GM12873 (cell line): ENCODE data around the gene POP4.

Experiments
- TF ChIP-seq, protein P1 (sequence below): IDR thresholded peaks from 2 replicates; pipeline ENCODE4 v1.5.1; 2012; ENCODE audit warnings: low read depth, mild to moderate bottlenecking, moderate library complexity, low read length, control low read depth; ENCODE audit not compliant: insufficient read depth; ENCODE audit errors: missing control alignments

POP4 gene

DNA sequence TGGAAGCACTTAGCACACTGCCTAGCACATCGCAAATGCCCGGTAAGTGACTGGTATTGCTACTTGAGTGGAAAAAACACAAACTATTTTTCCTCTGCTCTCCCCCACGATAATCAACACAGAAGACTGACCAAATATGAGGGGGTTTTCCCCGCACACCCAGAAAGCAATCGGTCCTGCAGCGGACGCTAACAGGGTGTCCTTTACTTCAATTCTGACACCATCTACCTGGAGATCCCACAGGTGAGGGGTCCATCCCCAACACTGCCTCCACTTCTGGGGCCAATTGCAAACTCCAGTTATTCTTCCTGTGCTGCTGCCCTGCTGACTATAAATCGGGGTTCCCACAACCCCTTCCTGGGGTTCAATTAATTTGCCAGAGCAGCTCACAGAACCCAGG is 33.0 kb downstream of the POP4 start:
- TF ChIP-seq, protein P1, sequence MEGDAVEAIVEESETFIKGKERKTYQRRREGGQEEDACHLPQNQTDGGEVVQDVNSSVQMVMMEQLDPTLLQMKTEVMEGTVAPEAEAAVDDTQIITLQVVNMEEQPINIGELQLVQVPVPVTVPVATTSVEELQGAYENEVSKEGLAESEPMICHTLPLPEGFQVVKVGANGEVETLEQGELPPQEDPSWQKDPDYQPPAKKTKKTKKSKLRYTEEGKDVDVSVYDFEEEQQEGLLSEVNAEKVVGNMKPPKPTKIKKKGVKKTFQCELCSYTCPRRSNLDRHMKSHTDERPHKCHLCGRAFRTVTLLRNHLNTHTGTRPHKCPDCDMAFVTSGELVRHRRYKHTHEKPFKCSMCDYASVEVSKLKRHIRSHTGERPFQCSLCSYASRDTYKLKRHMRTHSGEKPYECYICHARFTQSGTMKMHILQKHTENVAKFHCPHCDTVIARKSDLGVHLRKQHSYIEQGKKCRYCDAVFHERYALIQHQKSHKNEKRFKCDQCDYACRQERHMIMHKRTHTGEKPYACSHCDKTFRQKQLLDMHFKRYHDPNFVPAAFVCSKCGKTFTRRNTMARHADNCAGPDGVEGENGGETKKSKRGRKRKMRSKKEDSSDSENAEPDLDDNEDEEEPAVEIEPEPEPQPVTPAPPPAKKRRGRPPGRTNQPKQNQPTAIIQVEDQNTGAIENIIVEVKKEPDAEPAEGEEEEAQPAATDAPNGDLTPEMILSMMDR, result no peak

DNA sequence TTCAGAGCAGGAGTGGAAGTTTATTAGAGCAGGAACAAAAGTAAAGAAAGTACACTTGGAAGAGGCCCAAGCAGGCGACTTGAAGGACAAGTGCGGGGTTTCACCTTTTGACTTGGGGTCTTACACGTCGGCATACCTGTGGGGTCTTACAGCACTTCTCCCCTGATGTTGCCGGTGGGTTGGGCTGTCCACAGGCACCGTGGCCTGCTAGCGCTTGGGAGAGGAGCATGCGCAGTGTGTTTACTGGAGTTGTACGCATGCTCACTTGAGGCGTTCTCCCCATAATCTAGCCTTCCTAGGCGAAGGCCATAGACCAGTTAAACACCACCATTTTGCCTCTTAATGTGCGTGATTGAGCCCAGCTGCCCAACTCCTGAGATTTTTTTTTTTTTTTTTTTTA is 34.1 kb downstream of the POP4 start:
- TF ChIP-seq, protein P1, result no peak

DNA sequence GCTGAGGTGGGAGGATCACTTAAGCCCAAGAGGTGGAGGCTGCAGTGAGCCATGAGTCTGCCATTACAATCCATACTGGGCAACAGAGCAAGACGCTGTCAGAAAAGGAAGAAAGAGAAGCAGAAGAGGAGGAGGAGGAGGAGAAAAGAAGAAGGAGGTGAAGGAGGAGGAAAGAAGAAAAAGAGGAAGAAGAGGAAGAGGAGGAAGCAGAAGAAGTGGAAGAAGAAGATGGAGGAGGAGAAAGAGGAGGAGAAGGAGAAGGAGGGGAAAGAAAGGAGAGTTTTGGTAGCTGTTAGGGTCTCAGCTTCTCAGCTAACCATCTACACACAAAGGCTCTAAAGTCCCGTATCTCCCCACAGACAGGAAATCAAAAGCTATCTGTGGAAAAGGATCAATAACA is 35.5 kb downstream of the POP4 start:
- TF ChIP-seq, protein P1, result no peak

DNA sequence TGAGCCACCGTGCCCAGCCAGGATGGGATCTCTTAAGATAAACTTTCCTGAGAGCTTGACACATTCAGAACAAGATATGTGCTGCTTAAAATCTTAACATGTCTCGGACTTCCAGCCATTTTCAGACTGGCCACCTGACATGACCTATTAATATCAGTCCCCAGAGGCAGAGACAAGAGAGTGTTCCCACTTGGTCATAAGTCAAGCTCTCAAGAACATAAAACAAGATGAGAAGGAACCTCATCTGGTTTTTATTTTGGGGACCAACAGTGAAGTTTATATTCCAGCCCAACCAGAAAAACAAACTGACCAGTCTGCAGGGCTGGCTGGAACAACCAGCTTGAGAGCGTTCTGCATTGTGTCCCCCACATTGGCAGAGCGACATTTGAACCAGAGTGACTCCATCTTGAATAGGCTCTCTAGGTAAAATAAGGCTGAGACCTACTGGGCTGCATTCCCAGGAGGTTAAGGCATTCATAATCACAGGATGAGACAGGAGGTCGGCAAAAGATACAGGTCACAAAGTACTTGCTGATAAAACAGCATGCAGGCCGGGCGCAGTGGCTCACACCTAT is 37.4 kb downstream of the POP4 start:
- TF ChIP-seq, protein P1, result no peak

DNA sequence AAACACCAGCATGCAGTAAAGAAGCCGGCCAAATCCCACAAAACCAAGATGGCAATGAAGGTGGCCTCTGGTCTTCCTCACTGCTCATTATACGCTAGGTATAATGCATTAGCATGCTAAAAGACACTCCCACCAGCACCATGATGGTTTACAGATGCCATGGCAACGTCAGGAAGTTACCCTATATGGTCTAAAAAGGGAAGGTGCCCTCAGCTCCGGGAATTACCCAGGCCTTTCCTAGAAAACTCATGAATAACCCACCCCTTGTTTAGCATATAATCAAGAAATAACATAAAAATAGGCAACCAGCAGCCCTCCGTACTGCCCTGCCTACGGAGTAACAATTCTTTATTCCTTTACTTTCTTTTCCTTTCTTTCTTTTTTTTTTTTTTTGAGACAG is 38.1 kb downstream of the POP4 start:
- TF ChIP-seq, protein P1, result no peak

DNA sequence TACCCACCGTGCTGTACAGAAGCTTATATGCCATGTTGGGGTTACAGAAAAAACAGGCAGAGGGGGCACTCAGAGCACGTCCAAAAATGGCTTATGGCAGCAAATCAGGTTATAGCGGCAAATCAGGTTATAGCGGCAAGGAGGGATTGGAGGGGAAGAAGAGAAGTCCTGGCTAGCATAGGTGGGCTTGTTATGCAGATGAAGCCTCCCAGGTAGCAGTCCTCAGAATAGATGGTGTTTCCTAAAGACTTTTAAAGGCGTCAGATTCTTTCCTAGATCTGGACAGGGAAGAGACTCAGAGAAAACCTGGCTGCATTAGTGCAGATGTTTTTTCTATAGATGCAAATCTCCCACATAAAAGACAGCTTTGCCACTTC is 39.4 kb downstream of the POP4 start:
- TF ChIP-seq, protein P1, result no peak

DNA sequence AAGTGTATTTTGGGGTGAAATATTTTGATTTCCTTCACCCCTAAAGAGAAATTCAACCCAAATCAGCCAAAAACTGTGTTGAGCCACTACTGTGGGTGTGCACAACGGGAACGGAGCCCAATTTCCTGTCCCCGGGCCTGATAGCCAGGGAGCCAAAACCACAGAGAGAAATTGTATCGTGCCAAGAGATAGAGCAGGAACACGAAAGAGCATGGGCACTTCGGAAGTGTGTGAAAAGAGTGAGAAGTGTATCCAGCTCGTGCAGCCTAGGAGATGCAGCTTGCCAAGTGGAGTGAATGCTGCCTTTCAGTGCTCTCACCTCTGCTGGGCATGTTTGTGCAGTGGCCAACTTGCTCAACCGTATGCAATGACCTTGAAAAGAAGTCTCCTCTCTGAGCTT is 39.8 kb downstream of the POP4 start:
- TF ChIP-seq, protein P1, result no peak

DNA sequence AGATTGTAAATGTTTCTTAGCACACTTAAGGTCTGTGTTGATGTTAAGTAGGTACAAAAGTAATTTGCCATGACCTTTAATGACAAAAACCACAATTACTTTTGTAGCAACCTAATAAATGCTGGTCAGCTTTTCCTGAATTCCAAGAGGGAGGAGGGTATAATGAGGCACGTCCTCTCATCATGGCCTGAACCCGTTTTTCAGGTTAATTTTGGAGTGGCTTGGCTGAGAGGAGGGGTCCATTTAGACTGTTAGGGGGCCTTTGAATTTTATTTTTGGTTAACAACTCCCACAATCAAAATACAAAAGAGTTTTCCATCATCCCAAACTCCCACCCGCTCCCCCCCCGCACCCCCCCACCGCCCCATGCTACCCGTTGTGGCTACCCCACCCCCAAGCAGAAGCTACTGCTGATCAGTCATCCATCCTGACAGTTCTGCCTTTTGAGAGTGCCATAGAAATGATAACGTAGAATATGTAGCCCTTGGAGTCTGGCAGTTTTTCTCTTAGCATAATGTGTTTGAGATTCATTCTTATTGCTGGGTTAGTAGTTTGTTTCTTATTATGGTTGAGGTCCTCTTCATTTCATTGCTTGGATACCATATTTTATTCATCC is 44.8 kb downstream of the POP4 start:
- TF ChIP-seq, protein P1, result no peak
